Kasumi-1 (cell line): ENCODE results near the gene FATE1.
A peak's percentile ranks its signal among the peaks of the same experiment; 100 is the strongest.

Experiments
- DNase-seq, 2 experiments: peaks; one replicate each; lab custom pipeline; 2025; lab: John Stamatoyannopoulos, UW

The FATE1 gene

GRCh38 chrX:151743651-151744470 lies 28.0 kb downstream of the FATE1 start:
- DNase-seq, result no peak

GRCh38 chrX:151745651-151746050 lies 29.8 kb downstream of the FATE1 start:
- no peak for DNase-seq

GRCh38 chrX:151746502-151746901 lies 30.7 kb downstream of the FATE1 start:
- no peak for DNase-seq

GRCh38 chrX:151750511-151750910 lies 34.7 kb downstream of the FATE1 start:
- no peak for DNase-seq

- DNase-seq, result no peak
Measured at GRCh38 chrX:151752847-151753246, 37.0 kb downstream of the FATE1 start.

GRCh38 chrX:151753313-151754046 lies 37.6 kb downstream of the FATE1 start:
- DNase-seq, result peak; percentile 5 to 12

- DNase-seq, result no peak
Measured at GRCh38 chrX:151754047-151754429, 38.2 kb downstream of the FATE1 start.

GRCh38 chrX:151754641-151755215 lies 38.9 kb downstream of the FATE1 start:
- peak; percentile 6 to 13 for DNase-seq

- no peak for DNase-seq
Measured at GRCh38 chrX:151759041-151759708, 43.3 kb downstream of the FATE1 start.

- DNase-seq, result peak in 1 of 2 experiments; percentile 8
Measured at GRCh38 chrX:151762802-151763201, 47.0 kb downstream of the FATE1 start.

GRCh38 chrX:151763711-151764110 lies 47.9 kb downstream of the FATE1 start:
- DNase-seq, result no peak

- no peak for DNase-seq
Measured at GRCh38 chrX:151765026-151765425, 49.2 kb downstream of the FATE1 start.

- DNase-seq, result no peak
Measured at GRCh38 chrX:151771726-151772125, 55.9 kb downstream of the FATE1 start.
